Endothelial cell of umbilical vein (primary cell): ENCODE results near the gene LMAN2L. TPM values are rescaled to one million over a fixed set of nuclear protein-coding genes. Genes with fewer than 3 reads are reported as not detected.
A peak's percentile ranks its signal among the peaks of the same experiment; 100 is the strongest.

Experiments used
- BruUV-seq: library from RNA; stranded (reverse); fragments of 400-500 nt; replicated peaks from 2 replicates; lab custom pipeline; 2021; lab: Mats Ljungman, UMichigan
- CTCF ChIA-PET: fragments of 300-600, 350-600 bp; sonication (Branson Sonifier 250); formaldehyde crosslinking; loops from one replicate; lab custom pipeline; 2021; ENCODE audit warnings: antibody characterized with exemption, inconsistent platforms; lab: Charles Lee
- POLR2A ChIA-PET: fragments of 300-600, 350-600 bp; sonication (Branson Sonifier 250); formaldehyde crosslinking; loops from one replicate; lab custom pipeline; 2021; ENCODE audit warnings: antibody characterized with exemption, inconsistent platforms; lab: Charles Lee
- DNase-seq: peaks from one replicate; pipeline ENCODE4 v3.0.0-alpha.2; 2011; ENCODE audit warnings: low read depth, low spot score
- FAIRE-seq: peaks from 2 replicates; lab custom pipeline; 2011; peaks lifted over from hg19 to GRCh38; lab: Jason Lieb, UNC
- H2AFZ ChIP-seq: 2 replicates; pipeline ENCODE4 v1.6.0; 2012; ENCODE audit warnings: low read depth, low read length, control low read depth, inconsistent platforms
- H3K27ac ChIP-seq: 2 replicates; pipeline ENCODE4 v1.5.1; 2011; ENCODE audit warnings: low read depth, mild to moderate bottlenecking, control low read depth, low read length, moderate library complexity; ENCODE audit not compliant: insufficient read depth
- H3K27me3 ChIP-seq, 2 experiments: 2 replicates each; pipeline versions ENCODE4 v1.6.0 to v1.6.1; 2011; ENCODE audit warnings: low read length in 2 of 2, mixed read lengths in 1 of 2; ENCODE audit not compliant: control insufficient read depth in 2 of 2, insufficient read depth in 2 of 2
- H3K36me3 ChIP-seq, 2 experiments: 2 replicates in 1 of 2; 3 replicates in 1 of 2; pipeline ENCODE4 v1.5.1; 2011; ENCODE audit warnings: low read length in 2 of 2, mild to moderate bottlenecking in 1 of 2, moderate library complexity in 1 of 2; ENCODE audit not compliant: control insufficient read depth in 2 of 2, insufficient read depth in 2 of 2; ENCODE audit errors: extremely low read depth in 1 of 2
- H3K4me1 ChIP-seq: 3 replicates; pipeline ENCODE4 v1.5.1; 2011; ENCODE audit warnings: mild to moderate bottlenecking, low read length; ENCODE audit not compliant: control insufficient read depth, insufficient read depth; ENCODE audit errors: extremely low read depth
- H3K4me2 ChIP-seq: 2 replicates; pipeline ENCODE4 v1.6.1; 2011; ENCODE audit warnings: low read length, control low read depth, mixed read lengths; ENCODE audit not compliant: insufficient read depth
- H3K4me3 ChIP-seq, 3 experiments: fragments of 200-600 bp in 1 of 3; sonication (generic), shearing (Covaris generic) in 1 of 3; replicated peaks in 1 of 3; 2 replicates each; pipeline ENCODE4 v1.5.1; 2011 to 2016; ENCODE audit warnings: control low read depth in 3 of 3, low read length in 3 of 3, mild to moderate bottlenecking in 2 of 3, inconsistent platforms in 1 of 3, low read depth in 1 of 3, moderate library complexity in 1 of 3; ENCODE audit not compliant: insufficient read depth in 1 of 3
- H3K79me2 ChIP-seq: 2 replicates; pipeline ENCODE4 v1.6.0; 2012; ENCODE audit warnings: low read length, inconsistent platforms; ENCODE audit not compliant: control insufficient read depth, insufficient read depth
- H3K9ac ChIP-seq: replicated peaks from 2 replicates; pipeline ENCODE3; 2011; ENCODE audit warnings: low read length, control low read depth; ENCODE audit not compliant: insufficient read depth; ENCODE audit errors: extremely low read depth
- H3K9me1 ChIP-seq: replicated peaks from 3 replicates; pipeline ENCODE4 v1.6.0; 2011; ENCODE audit warnings: mild to moderate bottlenecking, low read length; ENCODE audit not compliant: control insufficient read depth, insufficient read depth; ENCODE audit errors: extremely low read depth
- H3K9me3 ChIP-seq: replicated peaks from 2 replicates; pipeline ENCODE4 v1.5.1; 2012; ENCODE audit warnings: low read length, inconsistent platforms; ENCODE audit not compliant: control insufficient read depth, insufficient read depth
- H4K20me1 ChIP-seq: replicated peaks from 2 replicates; pipeline ENCODE3; 2011; ENCODE audit warnings: mild to moderate bottlenecking, low read length; ENCODE audit not compliant: control insufficient read depth, insufficient read depth; ENCODE audit errors: extremely low read depth
- EZH2 ChIP-seq: IDR thresholded peaks from 2 replicates; pipeline ENCODE4 v1.6.1; 2012; ENCODE audit warnings: borderline replicate concordance, low read depth, mild to moderate bottlenecking, moderate library complexity, low read length, inconsistent platforms; ENCODE audit not compliant: severe bottlenecking
- MYC ChIP-seq: IDR thresholded peaks from one replicate; pipeline ENCODE4 v1.6.1; 2011; ENCODE audit warnings: mild to moderate bottlenecking, low read depth, low read length
- dilution Hi-C: fragments of 300-500 bp; cut with MboI; formaldehyde crosslinking; loops from one replicate; pipeline ENCODE4 v1.15.0; 2019; ENCODE audit warnings: low sequenced_read_pairs; ENCODE audit not compliant: extremely low pct_ligation_motif_present
- intact Hi-C: fragments of 100-400 bp; cut with micrococcal nuclease; formaldehyde crosslinking; loops from one replicate; pipeline ENCODE4 v1.10.0; 2022
- polyA plus RNA-seq, 4 experiments: library from polyadenylated mRNA; depleted of rRNA in 3 of 4; stranded (reverse) in 3 of 4; unstranded in 1 of 4; fragments of >200 nt; gene quantifications; 2 replicates each; pipeline versions ENCODE4 v1.2.1 to v1.2.3, GENCODE V29; 2011 to 2012; ENCODE audit warnings: missing spikeins in 1 of 4
- total RNA-seq: library from RNA; stranded (reverse); gene quantifications from 2 replicates; pipeline ENCODE4 v1.2.3, GENCODE V29; 2021
- TF ChIP-seq, protein P1 (sequence below), 2 donors: IDR thresholded peaks; 1 replicate in 1 of 2; 2 replicates in 1 of 2; pipeline ENCODE4 v1.5.1; 2011; ENCODE audit warnings: low read length in 2 of 2, mild to moderate bottlenecking in 2 of 2, moderate library complexity in 2 of 2, control low read depth in 1 of 2, inconsistent platforms in 1 of 2, low read depth in 1 of 2; ENCODE audit not compliant: insufficient read depth in 1 of 2; ENCODE audit errors: extremely low read depth in 1 of 2

LMAN2L gene
- total and polyA plus RNA-seq, 2 donors (not counting 3 experiments of a cell fraction or from before 2014, with no cell fraction given) = 15.4 to 20.5 TPM

GRCh38 chr2:96763511-96764252 is 23.8 kb upstream of the LMAN2L start:
- intact Hi-C loops = loop anchor here (5.0 kb wide), 3 partner anchors 39 to 226 kb away; partner anchors contain the start of gene ARID5A
- no peaks in the 10 kb centered on the region for H3K27me3 ChIP-seq
- DNase-seq = peak; percentile 26
- H2AFZ ChIP-seq = no peak overlapping the region
- ChIA-PET POLR2A (interaction anchor here (0.7 kb wide), 1 partner anchor 57 kb away, joined by 5 read pairs; no protein-coding TSS in a partner anchor), CTCF (interaction anchor here (0.6 to 2.4 kb wide), 16 partner anchors 10 to 225 kb away, joined by 3 to 7 read pairs (median 4); partner anchors contain the start of gene CNNM3)
- peak overlapping the region; percentile 20 for H3K4me2 ChIP-seq
- no peak for FAIRE-seq
- TF ChIP-seq, protein P1, sequence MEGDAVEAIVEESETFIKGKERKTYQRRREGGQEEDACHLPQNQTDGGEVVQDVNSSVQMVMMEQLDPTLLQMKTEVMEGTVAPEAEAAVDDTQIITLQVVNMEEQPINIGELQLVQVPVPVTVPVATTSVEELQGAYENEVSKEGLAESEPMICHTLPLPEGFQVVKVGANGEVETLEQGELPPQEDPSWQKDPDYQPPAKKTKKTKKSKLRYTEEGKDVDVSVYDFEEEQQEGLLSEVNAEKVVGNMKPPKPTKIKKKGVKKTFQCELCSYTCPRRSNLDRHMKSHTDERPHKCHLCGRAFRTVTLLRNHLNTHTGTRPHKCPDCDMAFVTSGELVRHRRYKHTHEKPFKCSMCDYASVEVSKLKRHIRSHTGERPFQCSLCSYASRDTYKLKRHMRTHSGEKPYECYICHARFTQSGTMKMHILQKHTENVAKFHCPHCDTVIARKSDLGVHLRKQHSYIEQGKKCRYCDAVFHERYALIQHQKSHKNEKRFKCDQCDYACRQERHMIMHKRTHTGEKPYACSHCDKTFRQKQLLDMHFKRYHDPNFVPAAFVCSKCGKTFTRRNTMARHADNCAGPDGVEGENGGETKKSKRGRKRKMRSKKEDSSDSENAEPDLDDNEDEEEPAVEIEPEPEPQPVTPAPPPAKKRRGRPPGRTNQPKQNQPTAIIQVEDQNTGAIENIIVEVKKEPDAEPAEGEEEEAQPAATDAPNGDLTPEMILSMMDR (IDR thresholded peaks at IDR 0.05; ENCODE audit: extremely low read depth in 1 of 2, insufficient read depth in 1 of 2, low read depth in 1 of 2, low read length in 2 of 2) = peak; percentile 28 to 74
- TF ChIP-seq MYC (no peak), EZH2 (no peak)
- no peaks in the 10 kb centered on the region for H3K36me3 ChIP-seq
- H3K9ac ChIP-seq = no peak overlapping the region
- dilution Hi-C loops = no loop called here
- H3K9me1 ChIP-seq = no peaks in the 10 kb centered on the region
- H3K79me2 ChIP-seq = no peaks in the 10 kb centered on the region
- H3K4me3 ChIP-seq = no peak overlapping the region
- H3K9me3 ChIP-seq = no peaks in the 10 kb centered on the region
- no peaks in the 10 kb centered on the region for H4K20me1 ChIP-seq
- no peak overlapping the region for H3K27ac ChIP-seq
- BruUV-seq = no TSS peak
- peaks cover 16% of the 10 kb centered on the region for H3K4me1 ChIP-seq
